GM18499 (cell line): Measurements from ENCODE around the gene SPEG.

Experiments used
- ATAC-seq: cut with Tn5 transposase; IDR thresholded peaks from one replicate; pipeline ENCODE4 v1.9.1; 2021; ENCODE audit warnings: moderate number of reproducible peaks; ENCODE audit not compliant: insufficient read depth, unreplicated experiment

Gene SPEG

DNA sequence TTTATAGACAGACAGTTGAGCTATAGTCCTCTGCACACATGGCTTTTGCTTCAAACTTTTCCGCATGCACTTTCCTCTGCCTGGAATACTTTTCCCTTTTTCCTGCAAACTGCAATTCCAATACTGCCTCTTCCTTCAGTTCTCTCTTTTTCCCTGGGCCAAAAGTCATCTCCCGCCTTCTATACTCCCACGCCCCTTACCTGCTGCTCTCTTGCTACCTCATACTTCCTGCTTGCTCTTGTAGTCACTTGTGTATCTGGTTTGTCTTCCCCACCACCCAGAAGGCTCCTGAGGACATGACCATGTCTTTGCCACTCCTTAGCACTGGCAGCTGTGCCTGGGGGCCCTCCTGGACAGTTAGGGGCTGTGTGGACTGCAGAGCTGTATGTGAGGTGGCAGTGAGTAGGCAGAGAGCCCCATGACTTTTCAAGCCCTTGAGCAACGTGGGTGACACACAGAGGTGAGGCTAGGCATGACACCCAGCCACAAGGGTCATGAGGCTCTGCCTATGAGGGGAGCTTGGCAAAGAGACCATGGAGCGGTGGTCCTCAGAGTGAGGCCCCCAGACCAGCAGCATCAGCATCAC, 23.2 kb downstream of the SPEG start:
- ATAC-seq, result no peak

DNA sequence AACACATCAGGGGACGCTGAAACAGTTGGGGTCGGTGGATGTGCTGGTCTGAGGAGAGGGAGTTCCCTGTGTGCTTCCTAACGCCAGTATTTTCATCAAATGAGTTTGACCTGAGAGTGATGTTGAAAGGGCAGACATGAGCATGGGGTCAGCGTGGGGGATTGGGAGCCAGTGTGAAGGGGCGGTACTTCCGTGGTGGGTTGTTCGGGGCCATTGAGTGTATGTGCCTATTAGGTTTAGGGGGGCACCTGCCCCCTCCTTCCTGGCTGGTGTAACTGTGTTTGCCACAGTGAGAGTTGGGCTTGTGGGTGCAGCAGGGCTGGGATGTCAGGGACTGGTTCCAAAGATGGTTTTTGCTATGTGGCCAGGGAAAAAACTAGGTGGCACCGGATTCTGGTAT, 24.4 kb downstream of the SPEG start:
- no peak for ATAC-seq

DNA sequence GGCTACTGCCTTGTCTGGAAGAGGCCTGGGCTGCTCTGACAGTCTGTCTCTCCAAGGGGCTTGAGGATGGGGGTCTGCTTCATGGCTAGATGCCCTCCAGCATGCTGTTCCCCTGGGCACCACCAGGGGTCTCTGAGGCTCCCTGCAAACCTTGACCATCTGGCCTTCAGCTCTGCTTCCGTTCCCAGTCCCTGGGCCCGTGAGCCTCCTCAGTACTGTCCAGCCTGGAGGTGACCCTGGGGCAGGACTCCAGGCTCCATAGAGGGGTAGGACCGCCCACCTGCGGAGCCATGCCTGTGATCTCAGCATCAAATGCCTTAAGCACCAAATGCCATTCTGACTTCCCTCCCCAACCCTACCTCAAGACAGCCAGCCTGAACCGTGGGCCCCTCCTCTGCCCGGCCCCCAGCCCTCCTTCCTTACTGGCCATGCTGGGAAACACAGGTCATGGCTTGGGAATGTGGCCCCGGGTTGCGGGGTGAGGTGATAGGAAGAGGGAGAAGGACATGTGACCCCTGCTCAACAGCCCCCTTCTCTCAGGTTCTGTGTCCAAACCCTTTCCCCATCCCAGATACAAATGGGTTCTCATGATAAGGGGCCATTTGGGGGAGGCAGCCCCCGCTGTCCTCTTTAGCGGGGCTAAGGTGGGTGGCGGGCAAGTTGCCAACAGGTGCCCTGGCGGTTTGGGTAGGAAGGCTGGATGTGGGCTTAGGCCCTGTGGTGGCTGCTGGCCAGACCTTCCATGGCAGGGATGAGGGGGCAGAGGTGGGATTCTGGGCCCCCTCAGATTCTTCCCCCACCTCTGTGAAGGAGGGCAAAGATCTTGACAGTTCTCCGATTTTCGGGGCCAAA, 25.0 kb downstream of the SPEG start:
- no peak for ATAC-seq

DNA sequence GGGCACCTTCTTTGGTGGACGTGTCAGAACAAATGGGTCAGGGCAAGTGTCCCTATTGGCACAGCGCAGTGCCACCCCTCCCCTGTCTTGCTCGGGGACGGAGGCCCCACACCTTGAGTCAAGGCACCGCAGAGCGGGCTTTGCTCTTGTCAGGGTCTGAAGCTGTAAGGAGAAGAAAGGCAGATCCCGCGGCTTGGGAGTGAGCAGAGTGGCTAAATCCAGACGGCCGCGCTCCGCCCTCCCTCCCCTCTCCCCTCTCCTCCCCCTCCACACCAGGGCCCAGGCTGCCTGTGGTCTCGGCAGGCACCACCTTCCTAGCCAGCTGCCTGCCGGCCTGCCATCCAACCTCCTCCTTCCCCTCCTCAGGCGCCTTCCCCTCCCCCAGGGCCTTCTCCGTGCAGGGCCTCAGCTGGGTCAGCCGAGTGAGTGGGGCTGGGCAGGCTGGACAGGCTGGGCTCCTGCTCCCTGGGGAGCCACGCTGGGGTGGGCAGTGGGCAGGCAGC, 25.8 kb downstream of the SPEG start:
- no peak for ATAC-seq

DNA sequence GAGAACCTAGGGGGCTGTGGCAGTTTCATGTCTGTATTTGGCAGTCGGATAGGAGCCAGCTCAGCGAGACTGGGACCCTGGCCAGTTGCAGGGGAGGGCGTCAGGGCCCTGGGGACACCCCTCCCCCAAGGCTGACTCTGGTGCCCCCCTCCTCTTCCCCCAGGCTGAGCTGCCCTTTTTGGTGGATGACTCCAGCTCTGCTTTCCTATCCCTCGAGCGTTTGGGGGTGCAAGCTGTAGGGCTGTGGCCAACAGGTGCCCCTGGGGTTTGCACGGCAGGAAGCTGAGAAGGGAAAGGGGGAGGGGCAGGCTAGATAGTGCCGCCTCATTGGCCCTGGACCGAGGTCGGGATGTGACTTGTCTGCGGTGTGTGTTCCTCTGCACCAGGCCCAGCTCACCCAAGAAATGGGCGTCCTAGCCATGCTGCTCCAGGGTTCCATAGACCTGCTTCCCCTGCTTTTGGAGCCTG, 26.4 kb downstream of the SPEG start:
- no peak for ATAC-seq

DNA sequence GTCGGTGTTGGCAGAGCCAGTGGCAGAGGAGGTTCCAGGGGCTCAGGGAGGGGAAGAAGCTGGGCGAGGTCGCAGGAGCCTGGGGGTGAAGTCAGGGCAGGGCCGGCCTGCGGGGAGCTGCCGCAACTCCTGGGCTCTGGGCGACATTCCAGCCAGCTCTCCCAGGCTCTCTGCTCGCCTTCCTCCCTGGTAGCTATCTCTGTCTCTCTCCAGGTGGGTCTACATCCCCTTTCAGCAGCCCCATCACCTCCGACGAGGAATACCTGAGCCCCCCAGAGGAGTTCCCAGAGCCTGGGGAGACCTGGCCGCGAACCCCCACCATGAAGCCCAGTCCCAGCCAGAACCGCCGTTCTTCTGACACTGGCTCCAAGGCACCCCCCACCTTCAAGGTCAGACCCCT, 27.0 kb downstream of the SPEG start:
- no peak for ATAC-seq

DNA sequence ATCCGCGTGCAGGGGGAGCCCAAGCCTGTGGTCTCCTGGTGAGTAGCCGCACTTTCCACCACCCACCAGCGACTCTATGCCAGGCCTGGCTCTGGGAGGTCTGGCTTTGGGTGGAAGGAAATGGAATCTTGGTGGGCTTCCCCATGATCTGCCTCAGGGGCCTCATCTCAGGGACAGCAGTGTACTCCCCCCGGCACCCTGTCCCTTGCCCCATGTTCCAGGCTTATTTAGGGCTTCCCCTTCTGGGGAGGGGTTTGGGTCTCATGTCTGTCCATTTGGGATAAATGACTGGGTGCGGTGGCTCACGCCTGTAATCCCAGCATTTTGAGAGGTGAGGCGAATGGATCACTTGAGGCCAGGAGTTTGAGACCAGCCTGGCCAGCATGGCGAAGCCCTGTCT, 27.7 kb downstream of the SPEG start:
- no peak for ATAC-seq

DNA sequence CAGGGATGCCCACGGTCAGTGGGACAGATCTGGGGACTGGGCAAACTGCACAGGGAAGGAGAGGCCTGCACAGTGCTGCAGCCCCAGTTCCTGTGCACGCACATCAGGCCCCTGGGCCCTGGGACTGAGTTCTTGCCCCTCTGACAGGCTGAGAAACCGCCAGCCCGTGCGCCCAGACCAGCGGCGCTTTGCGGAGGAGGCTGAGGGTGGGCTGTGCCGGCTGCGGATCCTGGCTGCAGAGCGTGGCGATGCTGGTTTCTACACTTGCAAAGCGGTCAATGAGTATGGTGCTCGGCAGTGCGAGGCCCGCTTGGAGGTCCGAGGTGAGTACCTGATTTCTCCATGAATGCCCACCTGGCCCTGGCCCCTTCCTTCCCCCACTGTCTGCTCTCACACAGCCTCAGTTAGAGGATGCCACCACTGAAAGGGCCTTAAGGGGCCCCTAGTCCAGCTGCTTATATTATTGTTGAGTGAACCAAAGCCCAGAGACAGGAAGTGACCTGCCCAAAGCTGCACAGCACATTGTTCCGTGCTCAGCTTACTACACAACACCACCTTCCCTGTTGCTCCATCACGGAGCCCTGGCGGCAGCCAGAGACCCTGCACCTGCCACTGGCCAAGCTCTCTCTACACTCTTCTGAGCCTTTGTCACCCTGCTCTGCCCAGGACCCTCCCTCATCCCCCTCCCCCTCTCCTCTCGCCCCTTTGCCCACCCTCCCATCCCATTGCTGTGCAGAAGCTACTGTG, 29.8 kb downstream of the SPEG start:
- ATAC-seq, result no peak

DNA sequence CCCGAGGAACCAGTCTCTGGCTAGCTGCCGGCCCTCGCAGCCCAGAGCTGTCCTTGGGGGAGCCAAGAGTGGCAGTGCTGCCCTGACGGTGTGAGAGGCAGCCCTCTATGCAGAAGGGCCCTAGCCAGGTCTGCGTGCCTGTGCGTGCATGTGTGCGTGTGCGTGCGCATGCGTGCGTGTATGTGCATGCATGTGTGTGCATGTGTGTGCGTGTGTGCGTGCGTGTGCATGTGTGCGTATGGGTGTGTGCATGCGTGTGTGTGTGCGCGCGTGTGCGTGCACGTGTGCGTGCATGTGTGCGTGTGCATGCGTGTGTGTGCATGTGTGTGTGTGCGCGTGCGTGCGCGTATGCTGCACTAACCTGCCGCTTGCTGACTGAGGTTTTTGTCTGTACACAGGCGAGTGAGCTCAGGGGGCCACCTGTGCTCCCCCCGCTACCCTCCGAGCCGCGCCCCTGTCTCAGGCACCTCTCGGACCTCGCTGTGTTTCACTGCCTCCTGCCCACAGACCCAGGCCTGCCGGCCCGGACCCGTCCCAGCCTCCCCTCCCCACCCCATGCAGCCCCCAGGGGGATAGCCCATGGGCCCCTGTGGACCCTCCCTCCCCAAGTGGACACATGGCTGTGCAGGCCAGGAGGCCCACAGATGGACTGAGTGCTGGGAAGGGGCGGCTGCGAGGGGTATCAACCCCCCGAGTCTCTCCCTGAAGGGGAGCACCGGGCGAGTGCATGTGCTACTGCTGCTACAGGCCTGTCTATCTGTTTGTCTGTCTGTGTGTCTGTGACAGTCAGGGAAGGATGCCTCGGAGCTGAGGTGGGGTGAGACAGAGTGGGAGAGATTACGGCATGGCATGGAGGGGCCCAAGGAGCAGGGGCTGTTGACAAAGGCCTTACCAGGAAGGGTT, 31.3 kb downstream of the SPEG start:
- no peak for ATAC-seq

DNA sequence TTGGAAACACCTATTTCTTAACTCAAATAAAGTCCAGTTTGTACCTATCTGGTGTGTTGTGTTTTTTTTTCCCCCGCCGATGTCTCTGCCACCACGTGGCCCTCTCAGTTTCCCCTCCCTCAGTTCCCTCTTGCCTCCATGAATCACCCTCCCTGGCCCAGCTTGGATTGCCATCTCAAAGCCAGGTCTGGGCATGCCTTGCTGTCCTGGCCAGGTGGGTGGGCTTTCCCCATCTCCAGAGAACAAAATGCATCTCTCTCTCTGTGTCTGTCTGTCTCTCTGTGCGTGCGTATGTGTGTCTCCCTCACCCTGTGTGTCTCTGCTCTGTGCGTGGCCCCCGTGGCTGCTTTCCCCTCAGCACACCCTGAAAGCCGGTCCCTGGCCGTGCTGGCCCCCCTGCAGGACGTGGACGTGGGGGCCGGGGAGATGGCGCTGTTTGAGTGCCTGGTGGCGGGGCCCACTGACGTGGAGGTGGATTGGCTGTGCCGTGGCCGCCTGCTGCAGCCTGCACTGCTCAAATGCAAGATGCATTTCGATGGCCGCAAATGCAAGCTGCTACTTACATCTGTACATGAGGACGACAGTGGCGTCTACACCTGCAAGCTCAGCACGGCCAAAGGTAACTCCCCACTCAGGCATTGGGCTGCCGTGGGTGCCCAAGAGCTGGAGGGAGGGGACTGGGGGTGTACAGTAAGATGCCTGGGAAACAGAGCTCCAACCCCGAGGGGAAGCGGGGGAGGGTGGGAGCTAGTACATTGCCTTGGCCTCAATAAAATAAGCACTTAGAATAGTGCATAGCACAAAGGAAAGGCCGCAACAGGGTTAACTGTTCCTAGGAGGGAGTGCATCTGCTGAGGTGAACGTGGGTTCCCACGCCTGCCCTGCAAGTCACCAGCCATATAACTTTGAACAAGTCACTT, 32.4 kb downstream of the SPEG start:
- ATAC-seq, result no peak

DNA sequence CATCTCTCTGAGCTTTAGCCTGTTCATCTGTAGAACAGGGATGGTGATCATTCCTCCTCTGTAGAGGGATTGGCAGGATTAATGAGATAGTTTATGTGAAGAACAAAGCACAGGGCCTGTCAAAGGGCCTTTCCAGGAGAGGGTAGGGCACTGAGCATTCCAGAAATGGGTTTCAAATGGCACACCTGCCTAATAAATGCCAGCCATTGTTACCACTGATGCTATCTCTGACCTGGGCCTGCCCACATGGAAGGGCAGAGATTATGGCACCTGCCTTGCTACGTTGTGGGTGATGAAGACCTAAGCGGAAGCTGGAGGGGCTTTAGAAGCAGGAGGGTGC, 33.1 kb downstream of the SPEG start:
- ATAC-seq, result no peak

DNA sequence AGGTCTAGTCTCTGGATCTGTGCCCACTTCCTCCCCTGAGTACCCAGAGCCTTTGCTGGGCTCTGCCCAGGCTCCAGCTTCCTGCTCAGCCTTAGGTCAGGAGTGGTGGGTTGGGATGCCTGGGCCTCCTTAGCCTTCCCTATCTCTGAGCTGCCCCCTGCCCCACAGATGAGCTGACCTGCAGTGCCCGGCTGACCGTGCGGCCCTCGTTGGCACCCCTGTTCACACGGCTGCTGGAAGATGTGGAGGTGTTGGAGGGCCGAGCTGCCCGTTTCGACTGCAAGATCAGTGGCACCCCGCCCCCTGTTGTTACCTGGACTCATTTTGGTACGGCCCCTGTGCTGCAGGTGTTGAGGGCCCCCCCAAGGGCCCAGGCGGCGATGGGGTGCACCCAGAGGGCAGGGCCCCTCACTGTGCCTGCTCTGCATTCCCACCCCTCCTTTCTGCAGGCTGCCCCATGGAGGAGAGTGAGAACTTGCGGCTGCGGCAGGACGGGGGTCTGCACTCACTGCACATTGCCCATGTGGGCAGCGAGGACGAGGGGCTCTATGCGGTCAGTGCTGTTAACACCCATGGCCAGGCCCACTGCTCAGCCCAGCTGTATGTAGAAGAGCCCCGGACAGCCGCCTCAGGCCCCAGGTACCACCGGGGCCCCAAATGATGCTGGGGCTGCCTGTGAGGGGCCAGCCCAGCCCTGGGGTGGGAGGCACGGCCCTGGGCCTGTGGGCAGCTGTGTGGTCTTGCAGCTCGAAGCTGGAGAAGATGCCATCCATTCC, 34.0 kb downstream of the SPEG start:
- no peak for ATAC-seq

DNA sequence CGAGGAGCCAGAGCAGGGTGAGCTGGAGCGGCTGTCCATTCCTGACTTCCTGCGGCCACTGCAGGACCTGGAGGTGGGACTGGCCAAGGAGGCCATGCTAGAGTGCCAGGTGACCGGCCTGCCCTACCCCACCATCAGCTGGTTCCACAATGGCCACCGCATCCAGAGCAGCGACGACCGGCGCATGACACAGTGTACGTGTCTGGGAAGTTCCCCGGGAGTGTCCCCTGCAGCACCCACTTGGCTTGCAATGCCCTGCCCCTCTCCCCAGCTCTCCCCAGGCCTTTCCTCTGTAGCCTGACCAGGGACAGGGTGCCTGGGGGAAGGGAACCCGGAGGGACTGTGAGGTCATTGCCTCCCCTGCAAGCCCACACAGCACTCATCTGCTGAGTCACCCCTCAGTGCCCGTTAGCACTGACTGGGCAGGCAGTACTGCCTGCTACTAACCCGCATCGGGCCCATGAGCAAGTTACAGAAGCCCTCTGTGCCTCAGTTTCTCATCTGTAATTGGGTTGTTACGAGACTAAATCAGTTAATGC, 34.6 kb downstream of the SPEG start:
- no peak for ATAC-seq

DNA sequence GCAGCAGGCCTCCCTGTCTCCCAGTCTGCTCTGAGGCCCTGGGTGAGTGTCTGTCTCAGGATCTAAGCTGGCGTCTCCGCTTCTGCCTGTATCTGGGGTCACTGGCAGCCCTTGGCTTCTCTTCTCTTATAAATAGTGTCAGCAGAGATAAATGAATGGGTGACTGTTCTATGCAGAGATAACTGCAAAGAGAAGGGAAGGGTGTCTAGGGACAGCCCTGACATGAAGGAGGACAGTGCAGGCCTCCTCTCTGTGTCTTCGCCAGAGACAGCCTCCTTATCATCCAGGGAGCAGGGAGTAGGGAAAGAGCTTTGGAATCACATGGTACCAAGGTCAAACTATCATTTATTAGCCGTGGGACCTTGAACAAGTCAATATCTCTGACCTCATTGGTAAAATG, 35.8 kb downstream of the SPEG start:
- ATAC-seq, result no peak

DNA sequence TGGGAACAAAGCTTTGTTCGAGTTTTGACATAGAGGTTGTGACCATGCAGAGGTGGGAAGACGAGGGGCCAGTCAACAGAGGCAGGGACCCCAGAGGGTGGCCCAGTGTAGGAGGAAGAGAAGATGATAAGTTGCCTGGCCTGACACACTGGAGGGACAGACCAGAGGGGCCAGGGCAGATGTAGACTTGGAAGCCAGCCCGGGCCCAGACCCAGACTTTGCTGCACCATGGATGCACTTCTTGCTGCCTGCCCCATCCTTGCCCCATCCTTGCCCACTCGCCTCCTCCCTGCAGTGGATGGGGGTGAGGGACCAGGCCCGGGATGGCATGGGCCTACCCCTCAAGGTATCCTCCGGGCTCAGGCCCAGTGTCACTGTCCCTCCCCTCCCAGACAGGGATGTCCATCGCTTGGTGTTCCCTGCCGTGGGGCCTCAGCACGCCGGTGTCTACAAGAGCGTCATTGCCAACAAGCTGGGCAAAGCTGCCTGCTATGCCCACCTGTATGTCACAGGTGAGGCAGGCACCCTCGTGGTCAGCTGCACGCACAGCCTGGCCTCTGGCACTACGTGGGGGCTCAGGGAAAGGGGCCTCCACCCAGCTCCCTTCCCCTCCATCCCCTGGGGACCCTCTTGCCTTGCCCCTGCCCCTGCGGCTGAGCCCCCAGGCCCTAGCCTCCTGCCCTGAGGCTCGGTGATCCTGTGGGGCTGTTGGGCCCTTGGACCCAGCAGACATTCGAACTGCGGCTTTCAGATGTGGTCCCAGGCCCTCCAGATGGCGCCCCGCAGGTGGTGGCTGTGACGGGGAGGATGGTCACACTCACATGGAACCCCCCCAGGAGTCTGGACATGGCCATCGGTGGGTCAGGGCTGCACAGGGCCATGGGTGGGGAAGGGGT, 37.1 kb downstream of the SPEG start:
- ATAC-seq, result no peak

DNA sequence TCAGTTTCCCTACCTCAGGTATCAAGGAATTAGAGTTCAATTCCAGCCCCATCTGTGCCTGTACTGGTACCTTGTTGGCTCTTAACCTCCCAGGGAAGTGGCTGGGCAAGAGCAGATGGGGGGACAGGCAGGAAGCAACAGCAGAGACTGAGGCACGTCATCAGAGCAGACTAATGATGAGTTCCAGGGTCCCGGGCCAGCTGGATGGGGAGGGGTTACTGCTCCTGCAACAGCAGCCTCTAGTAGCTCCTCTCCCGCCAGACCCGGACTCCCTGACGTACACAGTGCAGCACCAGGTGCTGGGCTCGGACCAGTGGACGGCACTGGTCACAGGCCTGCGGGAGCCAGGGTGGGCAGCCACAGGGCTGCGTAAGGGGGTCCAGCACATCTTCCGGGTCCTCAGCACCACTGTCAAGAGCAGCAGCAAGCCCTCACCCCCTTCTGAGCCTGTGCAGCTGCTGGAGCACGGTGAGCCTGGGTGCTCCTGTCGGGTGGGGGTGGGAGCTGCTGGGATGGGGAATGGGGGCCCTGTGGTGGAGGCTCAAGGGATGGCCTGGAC, 38.1 kb downstream of the SPEG start:
- no peak for ATAC-seq

DNA sequence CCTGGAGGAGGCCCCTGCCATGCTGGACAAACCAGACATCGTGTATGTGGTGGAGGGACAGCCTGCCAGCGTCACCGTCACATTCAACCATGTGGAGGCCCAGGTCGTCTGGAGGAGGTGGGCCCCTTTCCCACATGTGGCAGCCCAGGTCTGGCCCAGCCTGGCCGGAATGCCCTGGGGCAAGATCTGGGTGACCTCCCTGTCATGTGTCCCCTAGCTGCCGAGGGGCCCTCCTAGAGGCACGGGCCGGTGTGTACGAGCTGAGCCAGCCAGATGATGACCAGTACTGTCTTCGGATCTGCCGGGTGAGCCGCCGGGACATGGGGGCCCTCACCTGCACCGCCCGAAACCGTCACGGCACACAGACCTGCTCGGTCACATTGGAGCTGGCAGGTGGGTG, 38.9 kb downstream of the SPEG start:
- ATAC-seq, result no peak
